ENCODE data around the gene OSBP. TPM values are rescaled to one million over a fixed set of nuclear protein-coding genes. Genes with fewer than 3 reads are reported as not detected.

OSBP gene
- total and polyA plus RNA-seq, 4 donors: 16.5 to 92.5 (median 36.5) TPM

DNA sequence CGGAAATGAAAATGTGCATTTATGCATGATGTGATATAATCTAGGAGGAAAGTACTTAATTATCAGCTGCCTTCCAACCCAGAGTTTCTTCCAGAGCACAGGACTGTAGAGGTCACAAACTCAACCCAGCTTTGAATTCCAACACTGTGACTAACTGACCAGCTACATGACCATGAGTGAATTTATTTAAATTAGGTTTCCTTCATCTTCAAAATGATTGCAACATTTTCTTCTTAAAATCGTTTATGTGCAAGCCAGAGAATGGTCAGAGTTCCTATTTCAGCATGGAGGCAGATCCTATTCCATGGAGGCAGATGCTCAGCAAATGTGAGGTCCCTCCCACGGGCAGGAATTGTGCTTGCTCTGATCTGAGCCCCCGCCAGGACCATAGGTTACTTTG, 42.4 kb downstream of the OSBP start:
- Histone ChIP-seq H3K4me1 (ENCODE audit: control insufficient read depth in 4 of 4, insufficient read depth in 4 of 4, low read length in 3 of 4) (no peaks in the 10 kb centered on the region), H3K27ac (ENCODE audit: low read depth in 1 of 2, low read length in 2 of 2) (no peak overlapping the region), H3K36me3 (ENCODE audit: control insufficient read depth in 4 of 4, insufficient read depth in 3 of 4, low read depth in 1 of 4, low read length in 3 of 4) (peaks cover 3 to 33% (median 27%) of the 10 kb centered on the region in 4 donors), H3K27me3 (ENCODE audit: control insufficient read depth in 4 of 4, insufficient read depth in 4 of 4, low read length in 3 of 4) (no peaks in the 10 kb centered on the region), H3K9me3 (ENCODE audit: control insufficient read depth in 4 of 4, low read length in 3 of 4) (no peaks in the 10 kb centered on the region), H3K9ac (ENCODE audit: low read depth in 1 of 2, low read length in 2 of 2) (no peak overlapping the region), H3K4me3 (ENCODE audit: low read depth in 1 of 3, low read length in 3 of 3) (no peak overlapping the region)
- DNase-seq (ENCODE audit: low spot score): no peak
- TF ChIP-seq SP1 (IDR thresholded peaks at IDR 0.05) (no peak), FOXA2 (IDR thresholded peaks at IDR 0.05) (no peak), NR2F2 (IDR thresholded peaks at IDR 0.05) (no peak), EGR1 (IDR thresholded peaks at IDR 0.05; ENCODE audit: low read depth in 2 of 2) (no peak), YY1 (IDR thresholded peaks at IDR 0.05) (no peak), JUND (IDR thresholded peaks at IDR 0.05) (no peak), TAF1 (conservative IDR thresholded peaks at IDR 0.05) (no peak), HNF4A (conservative IDR thresholded peaks at IDR 0.05) (no peak), GABPA (IDR thresholded peaks at IDR 0.05 in 1 of 2, conservative IDR thresholded peaks at IDR 0.05 in 1 of 2) (no peak), RXRA (IDR thresholded peaks at IDR 0.05) (no peak), HNF4G (IDR thresholded peaks at IDR 0.05) (no peak), RAD21 (IDR thresholded peaks at IDR 0.05) (no peak)
- TF ChIP-seq, protein P1, sequence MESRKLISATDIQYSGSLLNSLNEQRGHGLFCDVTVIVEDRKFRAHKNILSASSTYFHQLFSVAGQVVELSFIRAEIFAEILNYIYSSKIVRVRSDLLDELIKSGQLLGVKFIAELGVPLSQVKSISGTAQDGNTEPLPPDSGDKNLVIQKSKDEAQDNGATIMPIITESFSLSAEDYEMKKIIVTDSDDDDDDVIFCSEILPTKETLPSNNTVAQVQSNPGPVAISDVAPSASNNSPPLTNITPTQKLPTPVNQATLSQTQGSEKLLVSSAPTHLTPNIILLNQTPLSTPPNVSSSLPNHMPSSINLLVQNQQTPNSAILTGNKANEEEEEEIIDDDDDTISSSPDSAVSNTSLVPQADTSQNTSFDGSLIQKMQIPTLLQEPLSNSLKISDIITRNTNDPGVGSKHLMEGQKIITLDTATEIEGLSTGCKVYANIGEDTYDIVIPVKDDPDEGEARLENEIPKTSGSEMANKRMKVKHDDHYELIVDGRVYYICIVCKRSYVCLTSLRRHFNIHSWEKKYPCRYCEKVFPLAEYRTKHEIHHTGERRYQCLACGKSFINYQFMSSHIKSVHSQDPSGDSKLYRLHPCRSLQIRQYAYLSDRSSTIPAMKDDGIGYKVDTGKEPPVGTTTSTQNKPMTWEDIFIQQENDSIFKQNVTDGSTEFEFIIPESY (IDR thresholded peaks at IDR 0.05): no peak
- TF ChIP-seq, protein P2, sequence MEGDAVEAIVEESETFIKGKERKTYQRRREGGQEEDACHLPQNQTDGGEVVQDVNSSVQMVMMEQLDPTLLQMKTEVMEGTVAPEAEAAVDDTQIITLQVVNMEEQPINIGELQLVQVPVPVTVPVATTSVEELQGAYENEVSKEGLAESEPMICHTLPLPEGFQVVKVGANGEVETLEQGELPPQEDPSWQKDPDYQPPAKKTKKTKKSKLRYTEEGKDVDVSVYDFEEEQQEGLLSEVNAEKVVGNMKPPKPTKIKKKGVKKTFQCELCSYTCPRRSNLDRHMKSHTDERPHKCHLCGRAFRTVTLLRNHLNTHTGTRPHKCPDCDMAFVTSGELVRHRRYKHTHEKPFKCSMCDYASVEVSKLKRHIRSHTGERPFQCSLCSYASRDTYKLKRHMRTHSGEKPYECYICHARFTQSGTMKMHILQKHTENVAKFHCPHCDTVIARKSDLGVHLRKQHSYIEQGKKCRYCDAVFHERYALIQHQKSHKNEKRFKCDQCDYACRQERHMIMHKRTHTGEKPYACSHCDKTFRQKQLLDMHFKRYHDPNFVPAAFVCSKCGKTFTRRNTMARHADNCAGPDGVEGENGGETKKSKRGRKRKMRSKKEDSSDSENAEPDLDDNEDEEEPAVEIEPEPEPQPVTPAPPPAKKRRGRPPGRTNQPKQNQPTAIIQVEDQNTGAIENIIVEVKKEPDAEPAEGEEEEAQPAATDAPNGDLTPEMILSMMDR (IDR thresholded peaks at IDR 0.05; ENCODE audit: low read depth, low read length, missing input control): no peak
- TF ChIP-seq, protein P3, sequence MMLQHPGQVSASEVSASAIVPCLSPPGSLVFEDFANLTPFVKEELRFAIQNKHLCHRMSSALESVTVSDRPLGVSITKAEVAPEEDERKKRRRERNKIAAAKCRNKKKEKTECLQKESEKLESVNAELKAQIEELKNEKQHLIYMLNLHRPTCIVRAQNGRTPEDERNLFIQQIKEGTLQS (IDR thresholded peaks at IDR 0.05): no peak
- TF ChIP-seq, protein P4, sequence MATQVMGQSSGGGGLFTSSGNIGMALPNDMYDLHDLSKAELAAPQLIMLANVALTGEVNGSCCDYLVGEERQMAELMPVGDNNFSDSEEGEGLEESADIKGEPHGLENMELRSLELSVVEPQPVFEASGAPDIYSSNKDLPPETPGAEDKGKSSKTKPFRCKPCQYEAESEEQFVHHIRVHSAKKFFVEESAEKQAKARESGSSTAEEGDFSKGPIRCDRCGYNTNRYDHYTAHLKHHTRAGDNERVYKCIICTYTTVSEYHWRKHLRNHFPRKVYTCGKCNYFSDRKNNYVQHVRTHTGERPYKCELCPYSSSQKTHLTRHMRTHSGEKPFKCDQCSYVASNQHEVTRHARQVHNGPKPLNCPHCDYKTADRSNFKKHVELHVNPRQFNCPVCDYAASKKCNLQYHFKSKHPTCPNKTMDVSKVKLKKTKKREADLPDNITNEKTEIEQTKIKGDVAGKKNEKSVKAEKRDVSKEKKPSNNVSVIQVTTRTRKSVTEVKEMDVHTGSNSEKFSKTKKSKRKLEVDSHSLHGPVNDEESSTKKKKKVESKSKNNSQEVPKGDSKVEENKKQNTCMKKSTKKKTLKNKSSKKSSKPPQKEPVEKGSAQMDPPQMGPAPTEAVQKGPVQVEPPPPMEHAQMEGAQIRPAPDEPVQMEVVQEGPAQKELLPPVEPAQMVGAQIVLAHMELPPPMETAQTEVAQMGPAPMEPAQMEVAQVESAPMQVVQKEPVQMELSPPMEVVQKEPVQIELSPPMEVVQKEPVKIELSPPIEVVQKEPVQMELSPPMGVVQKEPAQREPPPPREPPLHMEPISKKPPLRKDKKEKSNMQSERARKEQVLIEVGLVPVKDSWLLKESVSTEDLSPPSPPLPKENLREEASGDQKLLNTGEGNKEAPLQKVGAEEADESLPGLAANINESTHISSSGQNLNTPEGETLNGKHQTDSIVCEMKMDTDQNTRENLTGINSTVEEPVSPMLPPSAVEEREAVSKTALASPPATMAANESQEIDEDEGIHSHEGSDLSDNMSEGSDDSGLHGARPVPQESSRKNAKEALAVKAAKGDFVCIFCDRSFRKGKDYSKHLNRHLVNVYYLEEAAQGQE (IDR thresholded peaks at IDR 0.05): no peak
- TF ChIP-seq, protein P5, sequence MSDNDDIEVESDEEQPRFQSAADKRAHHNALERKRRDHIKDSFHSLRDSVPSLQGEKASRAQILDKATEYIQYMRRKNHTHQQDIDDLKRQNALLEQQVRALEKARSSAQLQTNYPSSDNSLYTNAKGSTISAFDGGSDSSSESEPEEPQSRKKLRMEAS (IDR thresholded peaks at IDR 0.05): no peak
- 81% methylated on average over 4 of the region's 4 CpGs for WGBS
